Thoracic aorta (tissue), 2 donors: Measurements from ENCODE around the gene CELSR2. TPM values are rescaled to one million over a fixed set of nuclear protein-coding genes. Genes with fewer than 3 reads are reported as not detected.

Experiments used
- ATAC-seq: fragments of 150-250 bp; one replicate; pipeline ENCODE4 v1.8.0; 2017; ENCODE audit warnings: low read depth; ENCODE audit not compliant: insufficient number of reproducible peaks, low FRiP score
- DNase-seq: peaks from one replicate; pipeline ENCODE4 v3.0.0-alpha.2; 2020; ENCODE audit warnings: low spot score
- H3K27ac ChIP-seq, 2 donors: fragments of 200-600 bp; sonication (generic); 1 replicate in 1 of 2; 2 replicates in 1 of 2; pipeline ENCODE4 v1.5.1; 2016; ENCODE audit warnings: mild to moderate bottlenecking in 2 of 2, moderate library complexity in 2 of 2
- H3K27me3 ChIP-seq: fragments of 200-600 bp; sonication (generic); replicated peaks from 2 replicates; pipeline ENCODE4 v1.6.0; 2016; ENCODE audit warnings: mild to moderate bottlenecking; ENCODE audit not compliant: insufficient read depth
- H3K36me3 ChIP-seq: fragments of 200-600 bp; sonication (generic); one replicate; pipeline ENCODE4 v1.5.1; 2016
- H3K4me1 ChIP-seq, 2 donors: fragments of 200-600 bp; sonication (generic); 1 replicate in 1 of 2; 2 replicates in 1 of 2; pipeline versions ENCODE4 v1.5.1 to v1.6.0; 2016; ENCODE audit warnings: low read depth in 2 of 2, mild to moderate bottlenecking in 1 of 2; ENCODE audit not compliant: control insufficient read depth in 1 of 2
- H3K4me3 ChIP-seq: fragments of 200-600 bp; sonication (generic); 2 replicates; pipeline ENCODE4 v1.5.1; 2016; ENCODE audit warnings: mild to moderate bottlenecking
- H3K9me3 ChIP-seq: fragments of 200-600 bp; sonication (generic); 2 replicates; pipeline ENCODE4 v1.5.1; 2016
- CTCF ChIP-seq: fragments of 200-600 bp; sonication (generic); IDR thresholded peaks from one replicate; pipeline ENCODE4 v1.5.1; 2019; ENCODE audit warnings: antibody characterized with exemption
- total RNA-seq, 2 donors: library from RNA; depleted of rRNA; stranded (reverse); fragments of >200 nt; gene quantifications; one replicate each; pipeline versions ENCODE4 v1.1.0 to v1.2.3, GENCODE V29; 2016

The CELSR2 gene
- total RNA-seq, 2 donors from 2014 or later: 4.0 to 10.0 TPM

- no peaks in the 10 kb centered on the region for H3K9me3 ChIP-seq
- H3K4me3 ChIP-seq: no peak overlapping the region
- TF ChIP-seq CTCF: no peak
- no peaks in the 10 kb centered on the region for H3K27me3 ChIP-seq
- DNase-seq (no peak), ATAC-seq (no peak)
- H3K4me1 ChIP-seq: no peaks in the 10 kb centered on the region
- H3K36me3 ChIP-seq: peaks cover 92% of the 10 kb centered on the region
- no peak overlapping the region for H3K27ac ChIP-seq
Measured at GRCh38 chr1:109319114-109319513, 69.8 kb downstream of the CELSR2 start.

GRCh38 chr1:109322974-109323373, 73.6 kb downstream of the CELSR2 start:
- no peak for ATAC-seq
- no peaks in the 10 kb centered on the region for H3K4me1 ChIP-seq
- no peaks in the 10 kb centered on the region for H3K27me3 ChIP-seq
- no peaks in the 10 kb centered on the region for H3K9me3 ChIP-seq
- DNase-seq: no peak
- no peak for TF ChIP-seq CTCF
- H3K27ac ChIP-seq: no peak overlapping the region
- H3K36me3 ChIP-seq: peaks cover 87% of the 10 kb centered on the region
- H3K4me3 ChIP-seq: no peak overlapping the region

Other genes with a start within 250 kb of the CELSR2 start
- gene WDR47, start 207.4 kb upstream of the CELSR2 start, total RNA-seq: 10 to 100 TPM; 18.7 to 20.5 TPM
- gene TAF13, start 173.5 kb upstream of the CELSR2 start, total RNA-seq: 10 to 100 TPM; 46.7 to 66.2 TPM
- gene TMEM167B, start 158.8 kb upstream of the CELSR2 start, total RNA-seq: 10 to 100 TPM; 25.3 to 33.2 TPM
- gene ELAPOR1, start 135.4 kb upstream of the CELSR2 start, total RNA-seq: 1 to 10 TPM; 1.4 to 7.2 TPM
- 100 to 1,000 TPM; 122 to 137 TPM for gene SARS1, start 35.6 kb upstream of the CELSR2 start, total RNA-seq
- 1 to 10 TPM; 2.4 to 2.5 TPM for gene PSRC1, start 33.6 kb downstream of the CELSR2 start, total RNA-seq
- gene MYBPHL, start 57.5 kb downstream of the CELSR2 start, total RNA-seq: 1 to 10 TPM in 1 of 2 donors, not detected in 1; 1.1 TPM
- gene SORT1, start 148.4 kb downstream of the CELSR2 start, total RNA-seq: 100 to 1,000 TPM; 225 to 231 TPM
- 10 to 100 TPM; 17.3 to 20.1 TPM for gene PSMA5, start 176.9 kb downstream of the CELSR2 start, total RNA-seq
- gene SYPL2, start 217.0 kb downstream of the CELSR2 start, total RNA-seq: 1 to 10 TPM; 4.2 to 6.1 TPM
- gene ATXN7L2, start 234.4 kb downstream of the CELSR2 start, total RNA-seq: 1 to 10 TPM; 3.1 to 7.7 TPM
- 10 to 100 TPM in 1 of 2 donors, 1 to 10 TPM in 1; 9.5 to 16.5 TPM for gene CYB561D1, start 244.6 kb downstream of the CELSR2 start, total RNA-seq